CD4-positive, alpha-beta T cell (primary cell): Measurements from ENCODE around the gene HEATR5A. TPM values are rescaled to one million over a fixed set of nuclear protein-coding genes. Genes with fewer than 3 reads are reported as not detected.

Source experiments
- ATAC-seq: fragments of 200-7000 bp; cut with Tn5 transposase; one replicate; pipeline ENCODE4 v1.10.0; 2022; ENCODE audit warnings: mild to moderate bottlenecking; ENCODE audit not compliant: poor library complexity
- CTCF ChIA-PET: fragments of 350-600 bp; sonication (Branson Sonifier 250); formaldehyde crosslinking; loops from one replicate; lab custom pipeline; 2021; ENCODE audit warnings: antibody characterized with exemption, inconsistent platforms; lab: Charles Lee
- POLR2A ChIA-PET: fragments of 350-600 bp; sonication (Branson Sonifier 250); formaldehyde crosslinking; loops from one replicate; lab custom pipeline; 2021; ENCODE audit warnings: antibody characterized with exemption, inconsistent platforms; lab: Charles Lee
- DNase-seq, 14 experiments: peaks; one replicate each; pipeline ENCODE4 v3.0.0-alpha.2; 2013 to 2020; ENCODE audit warnings: mixed read lengths in 2 of 14
- H3K27ac ChIP-seq, 2 donors: one replicate each; pipeline versions ENCODE4 v1.5.1 to v1.7.0; 2013; ENCODE audit warnings: low read length in 2 of 2, low read depth in 1 of 2, mild to moderate bottlenecking in 1 of 2
- H3K27me3 ChIP-seq, 2 experiments: 1 replicate in 1 of 2; 2 replicates in 1 of 2; pipeline versions ENCODE4 v1.6.1 to v1.7.0; 2013; ENCODE audit warnings: low read length in 2 of 2, control low read depth in 1 of 2, mild to moderate bottlenecking in 1 of 2, moderate library complexity in 1 of 2; ENCODE audit not compliant: insufficient read depth in 2 of 2, control insufficient read depth in 1 of 2
- H3K36me3 ChIP-seq: one replicate; pipeline ENCODE4 v1.6.1; 2013; ENCODE audit warnings: low read length, control low read depth; ENCODE audit not compliant: insufficient read depth
- H3K4me1 ChIP-seq: one replicate; pipeline ENCODE4 v1.6.1; 2013; ENCODE audit warnings: low read length, control low read depth; ENCODE audit not compliant: insufficient read depth
- H3K4me3 ChIP-seq: one replicate; pipeline ENCODE4 v1.5.1; 2013; ENCODE audit warnings: mild to moderate bottlenecking, low read length, moderate library complexity
- H3K9me3 ChIP-seq, 2 experiments: 1 replicate in 1 of 2; 2 replicates in 1 of 2; pipeline versions ENCODE4 v1.6.1 to v1.7.0; 2013; ENCODE audit warnings: low read length in 2 of 2, mild to moderate bottlenecking in 2 of 2, control low read depth in 1 of 2, moderate library complexity in 1 of 2; ENCODE audit not compliant: control insufficient read depth in 1 of 2, insufficient read depth in 1 of 2
- H3K27ac Mint-ChIP-seq: one replicate; pipeline ENCODE4 v1.8.0; 2020; ENCODE audit warnings: mixed read lengths
- H3K27me3 Mint-ChIP-seq: one replicate; pipeline ENCODE4 v1.8.0; 2021; ENCODE audit warnings: mixed read lengths
- H3K36me3 Mint-ChIP-seq: one replicate; pipeline ENCODE4 v1.8.0; 2021; ENCODE audit warnings: low read depth, mixed read lengths
- H3K4me1 Mint-ChIP-seq: one replicate; pipeline ENCODE4 v1.8.0; 2021; ENCODE audit warnings: low read depth, mixed read lengths
- H3K4me3 Mint-ChIP-seq: one replicate; pipeline ENCODE4 v1.8.0; 2020; ENCODE audit warnings: mild to moderate bottlenecking, mixed read lengths
- H3K9me3 Mint-ChIP-seq: one replicate; pipeline ENCODE4 v1.8.0; 2020; ENCODE audit warnings: mixed read lengths
- intact Hi-C, 2 experiments: fragments of 100-400 bp; cut with DNase I in 1 of 2; cut with micrococcal nuclease in 1 of 2; formaldehyde crosslinking; loops; one replicate each; pipeline versions ENCODE4 v1.15.1 to v1.9.0; 2023 to 2025; cut with DNase I, micrococcal nuclease
- total RNA-seq, 174 experiments: library from RNA in 2 of 174; stranded (reverse) in 2 of 174; gene quantifications; one replicate each; pipeline ENCODE4 v1.2.3 and lab custom pipeline; 2021 to 2026
- TF ChIP-seq, protein P1 (sequence below): fragments of 200-600 bp; IDR thresholded peaks from one replicate; pipeline ENCODE4 v1.8.0; 2022; ENCODE audit warnings: antibody characterized with exemption, mild to moderate bottlenecking

The HEATR5A gene
- total RNA-seq, 2 experiments from 2014 or later: 5.2 to 5.5 TPM

DNA sequence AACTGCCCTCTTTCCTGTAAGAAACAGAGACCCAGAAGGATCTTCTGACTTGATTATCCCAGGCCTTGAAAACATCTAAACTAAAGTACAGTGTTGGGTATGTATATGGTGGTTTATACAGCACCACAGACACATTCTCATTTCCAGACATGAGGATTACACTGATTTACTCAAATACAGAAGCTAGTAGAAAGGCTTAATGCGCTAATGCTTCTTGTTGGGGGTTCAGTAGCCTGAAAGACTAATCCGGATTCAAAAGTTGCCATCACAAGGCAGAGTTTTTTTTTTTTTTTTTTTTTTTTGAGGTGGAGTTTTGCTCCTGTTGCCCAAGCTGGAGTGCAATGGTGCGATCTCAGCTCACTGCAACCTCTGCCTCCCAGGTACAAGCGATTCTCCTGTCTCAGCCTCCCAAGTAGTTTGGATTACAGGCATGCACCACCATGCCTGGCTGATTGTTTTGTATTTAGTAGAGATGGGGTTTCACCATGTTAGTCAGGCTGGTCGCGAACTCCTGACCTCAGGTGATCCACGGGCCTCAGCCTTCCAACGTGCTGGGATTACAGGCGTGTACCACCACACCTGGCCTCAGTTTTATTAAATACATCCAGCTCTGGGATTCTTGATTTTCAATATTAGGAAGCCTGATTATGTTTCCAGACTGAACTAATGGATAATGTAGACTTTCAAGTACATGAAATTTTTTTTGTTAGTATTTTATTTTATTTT lies 166.4 kb downstream of the HEATR5A start:
- no peaks in the 10 kb centered on the region for H3K4me1 ChIP-seq
- intact Hi-C loops: no loop called here
- ChIA-PET CTCF (interaction anchor here (0.7 kb wide), 1 partner anchor 349 kb away, joined by 4 read pairs; no protein-coding TSS in a partner anchor), POLR2A (interaction anchor here (1.6 kb wide), 1 partner anchor 47 kb away, joined by 5 read pairs; the partner anchor contains the start of gene HECTD1)
- no peak overlapping the region for H3K4me3 ChIP-seq
- Mint-ChIP-seq H3K4me1 (no peaks in the 10 kb centered on the region), H3K4me3 (no peak overlapping the region), H3K36me3 (no peaks in the 10 kb centered on the region), H3K27ac (no peak overlapping the region), H3K27me3 (no peaks in the 10 kb centered on the region), H3K9me3 (no peaks in the 10 kb centered on the region)
- ATAC-seq (no peak), DNase-seq (no peak)
- H3K9me3 ChIP-seq: no peaks in the 10 kb centered on the region
- no peaks in the 10 kb centered on the region for H3K27me3 ChIP-seq
- TF ChIP-seq, protein P1, sequence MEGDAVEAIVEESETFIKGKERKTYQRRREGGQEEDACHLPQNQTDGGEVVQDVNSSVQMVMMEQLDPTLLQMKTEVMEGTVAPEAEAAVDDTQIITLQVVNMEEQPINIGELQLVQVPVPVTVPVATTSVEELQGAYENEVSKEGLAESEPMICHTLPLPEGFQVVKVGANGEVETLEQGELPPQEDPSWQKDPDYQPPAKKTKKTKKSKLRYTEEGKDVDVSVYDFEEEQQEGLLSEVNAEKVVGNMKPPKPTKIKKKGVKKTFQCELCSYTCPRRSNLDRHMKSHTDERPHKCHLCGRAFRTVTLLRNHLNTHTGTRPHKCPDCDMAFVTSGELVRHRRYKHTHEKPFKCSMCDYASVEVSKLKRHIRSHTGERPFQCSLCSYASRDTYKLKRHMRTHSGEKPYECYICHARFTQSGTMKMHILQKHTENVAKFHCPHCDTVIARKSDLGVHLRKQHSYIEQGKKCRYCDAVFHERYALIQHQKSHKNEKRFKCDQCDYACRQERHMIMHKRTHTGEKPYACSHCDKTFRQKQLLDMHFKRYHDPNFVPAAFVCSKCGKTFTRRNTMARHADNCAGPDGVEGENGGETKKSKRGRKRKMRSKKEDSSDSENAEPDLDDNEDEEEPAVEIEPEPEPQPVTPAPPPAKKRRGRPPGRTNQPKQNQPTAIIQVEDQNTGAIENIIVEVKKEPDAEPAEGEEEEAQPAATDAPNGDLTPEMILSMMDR: no peak
- no peak overlapping the region for H3K27ac ChIP-seq
- H3K36me3 ChIP-seq: no peaks in the 10 kb centered on the region

DNA sequence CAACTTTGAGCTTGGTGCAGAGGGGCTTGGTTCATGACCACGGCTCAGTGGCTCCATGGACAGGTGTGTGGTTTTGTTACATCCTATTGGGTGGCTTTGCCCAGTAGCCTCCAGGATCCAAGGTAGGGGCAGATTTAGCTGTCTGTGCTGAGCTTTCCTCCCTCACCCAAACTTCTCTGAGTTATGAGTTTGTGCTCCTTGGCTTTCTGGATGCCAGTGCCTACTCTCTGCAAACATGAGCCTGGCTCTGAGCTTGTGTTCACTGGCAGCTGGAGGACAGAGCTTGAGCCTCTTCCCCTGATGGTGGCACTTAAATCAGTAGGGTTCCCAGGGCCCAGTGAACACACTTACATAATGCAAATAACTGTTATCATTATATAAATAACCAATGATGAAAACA lies 167.5 kb downstream of the HEATR5A start:
- no peak overlapping the region for H3K4me3 Mint-ChIP-seq
- ChIA-PET POLR2A (no interaction called here), CTCF (no interaction called here)
- intact Hi-C loops: no loop called here
- DNase-seq: no peak
- Histone ChIP-seq H3K36me3 (no peaks in the 10 kb centered on the region), H3K9me3 (no peaks in the 10 kb centered on the region), H3K27me3 (no peaks in the 10 kb centered on the region), H3K4me3 (no peak overlapping the region), H3K4me1 (no peaks in the 10 kb centered on the region), H3K27ac (no peak overlapping the region)
- H3K27ac Mint-ChIP-seq: no peak overlapping the region
- no peak for ATAC-seq
- H3K4me1 Mint-ChIP-seq: no peaks in the 10 kb centered on the region
- H3K36me3 Mint-ChIP-seq: no peaks in the 10 kb centered on the region
- H3K27me3 Mint-ChIP-seq: no peaks in the 10 kb centered on the region
- H3K9me3 Mint-ChIP-seq: no peaks in the 10 kb centered on the region
- TF ChIP-seq, protein P1: no peak

DNA sequence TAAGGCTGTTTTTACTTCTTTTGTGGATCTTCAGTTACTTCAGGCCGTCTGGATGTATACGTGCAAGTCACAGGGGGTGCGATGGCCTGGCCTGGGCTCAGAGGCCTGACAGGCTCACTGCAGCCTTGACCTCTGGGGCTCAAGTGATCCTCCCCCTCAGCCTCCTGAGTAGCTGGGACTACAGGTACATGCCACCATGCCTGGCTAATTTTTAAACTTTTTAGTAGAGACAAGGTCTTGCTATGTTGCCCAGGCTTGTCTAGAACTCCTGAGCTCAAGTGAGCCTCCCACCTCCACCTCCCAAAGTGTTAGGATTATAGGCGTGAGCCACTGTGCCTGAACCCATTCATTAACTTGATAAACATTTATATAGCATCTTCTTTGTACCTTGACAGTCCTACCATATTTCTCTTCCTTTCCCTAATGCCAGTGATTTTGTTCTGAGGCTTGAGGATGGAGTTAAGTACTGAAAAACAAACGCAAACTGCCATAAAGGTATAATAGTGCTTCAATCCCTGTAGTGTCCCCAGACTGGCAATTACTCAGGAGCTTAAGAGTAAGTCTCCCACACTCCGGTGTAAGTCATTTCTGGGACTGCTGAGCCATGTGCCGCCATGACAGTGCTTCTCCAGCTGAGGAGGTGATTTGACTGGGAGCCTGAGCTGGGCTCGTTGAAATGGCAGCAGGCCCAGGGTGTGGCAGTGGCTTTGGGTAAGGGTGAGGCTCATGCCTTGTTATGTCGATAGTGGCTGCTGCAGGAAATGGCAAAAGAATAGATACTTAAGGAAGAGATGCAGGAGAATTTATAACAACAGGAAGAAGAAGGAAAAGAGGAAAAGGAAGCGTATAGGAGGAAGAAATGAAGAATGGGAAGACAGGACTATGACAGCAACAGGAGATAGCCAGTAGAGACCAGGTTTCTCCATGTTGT lies 169.1 kb downstream of the HEATR5A start:
- Histone ChIP-seq H3K4me3 (no peak overlapping the region), H3K36me3 (no peaks in the 10 kb centered on the region), H3K9me3 (no peaks in the 10 kb centered on the region), H3K27ac (no peak overlapping the region), H3K4me1 (no peaks in the 10 kb centered on the region), H3K27me3 (no peaks in the 10 kb centered on the region)
- Mint-ChIP-seq H3K4me3 (no peak overlapping the region), H3K9me3 (no peaks in the 10 kb centered on the region), H3K4me1 (no peaks in the 10 kb centered on the region), H3K36me3 (no peaks in the 10 kb centered on the region), H3K27me3 (no peaks in the 10 kb centered on the region), H3K27ac (no peak overlapping the region)
- no peak for DNase-seq
- intact Hi-C loops: no loop called here
- ChIA-PET POLR2A (interaction anchor here (1.4 kb wide), 1 partner anchor 43 kb away, joined by 4 read pairs; no protein-coding TSS in a partner anchor), CTCF (no interaction called here)
- TF ChIP-seq, protein P1: no peak
- ATAC-seq: no peak
